ENCODE data around the gene LIPC. TPM values are rescaled to one million over a fixed set of nuclear protein-coding genes. Genes with fewer than 3 reads are reported as not detected.

Gene LIPC
- total and polyA plus RNA-seq, 2 donors (not counting 1 experiment from before 2014, with no cell fraction given) = 0.82 to 4.0 TPM

- Histone ChIP-seq H3K4me3 (replicated peaks in 1 of 4; ENCODE audit: control extremely low read depth in 1 of 4, insufficient read depth in 1 of 4, low read depth in 3 of 4, low read length in 4 of 4) (no peak overlapping the region), H3K27me3 (ENCODE audit: control insufficient read depth, insufficient read depth, low read length) (no peaks in the 10 kb centered on the region), H3K9me3 (ENCODE audit: control insufficient read depth, insufficient read depth, low read depth, low read length) (no peaks in the 10 kb centered on the region), H3K4me2 (ENCODE audit: extremely low read depth, insufficient read depth, low read length) (no peak overlapping the region), H3K79me2 (ENCODE audit: control insufficient read depth, insufficient read depth, low read length) (no peaks in the 10 kb centered on the region), H3K27ac (ENCODE audit: insufficient read depth, low read length) (no peak overlapping the region), H3K9ac (ENCODE audit: insufficient read depth, low read length) (no peak overlapping the region), H2AFZ (ENCODE audit: low read length) (no peak overlapping the region), H3K36me3 (ENCODE audit: control insufficient read depth, insufficient read depth, low read length) (no peaks in the 10 kb centered on the region), H4K20me1 (ENCODE audit: control insufficient read depth, extremely low read depth, insufficient read depth, low read length) (no peaks in the 10 kb centered on the region), H3K4me1 (ENCODE audit: control insufficient read depth, extremely low read depth, insufficient read depth, low read length) (peaks cover 5% of the 10 kb centered on the region)
- no peak for TF ChIP-seq EZH2 (IDR thresholded peaks at IDR 0.05; ENCODE audit: low read length, missing control alignments)
- no peak for TF ChIP-seq CTCF (conservative IDR thresholded peaks at IDR 0.05 in 1 of 2, IDR thresholded peaks at IDR 0.05 in 1 of 2; ENCODE audit: low read depth in 1 of 2, low read length in 2 of 2)
- no peak for DNase-seq (ENCODE audit: low read depth in 2 of 2)
These were observed 17.1 kb downstream of the LIPC start for GRCh38 chr15:58448906-58449305.

GRCh38 chr15:58451826-58452225 lies 20.0 kb downstream of the LIPC start:
- H3K4me3 ChIP-seq (replicated peaks in 1 of 4; ENCODE audit: control extremely low read depth in 1 of 4, insufficient read depth in 1 of 4, low read depth in 3 of 4, low read length in 4 of 4) = no peak overlapping the region
- peaks cover 2% of the 10 kb centered on the region for H3K4me1 ChIP-seq (ENCODE audit: control insufficient read depth, extremely low read depth, insufficient read depth, low read length)
- H3K36me3 ChIP-seq (ENCODE audit: control insufficient read depth, insufficient read depth, low read length) = no peaks in the 10 kb centered on the region
- no peaks in the 10 kb centered on the region for H3K27me3 ChIP-seq (ENCODE audit: control insufficient read depth, insufficient read depth, low read length)
- no peak for DNase-seq (ENCODE audit: low read depth in 2 of 2)
- TF ChIP-seq EZH2 (IDR thresholded peaks at IDR 0.05; ENCODE audit: low read length, missing control alignments) = no peak
- no peak for TF ChIP-seq CTCF (conservative IDR thresholded peaks at IDR 0.05 in 1 of 2, IDR thresholded peaks at IDR 0.05 in 1 of 2; ENCODE audit: low read depth in 1 of 2, low read length in 2 of 2)
- no peak overlapping the region for H3K9ac ChIP-seq (ENCODE audit: insufficient read depth, low read length)
- H3K4me2 ChIP-seq (ENCODE audit: extremely low read depth, insufficient read depth, low read length) = no peak overlapping the region
- H3K79me2 ChIP-seq (ENCODE audit: control insufficient read depth, insufficient read depth, low read length) = no peaks in the 10 kb centered on the region
- H2AFZ ChIP-seq (ENCODE audit: low read length) = no peak overlapping the region
- H4K20me1 ChIP-seq (ENCODE audit: control insufficient read depth, extremely low read depth, insufficient read depth, low read length) = no peaks in the 10 kb centered on the region
- H3K27ac ChIP-seq (ENCODE audit: insufficient read depth, low read length) = no peak overlapping the region
- no peaks in the 10 kb centered on the region for H3K9me3 ChIP-seq (ENCODE audit: control insufficient read depth, insufficient read depth, low read depth, low read length)

- Histone ChIP-seq H3K79me2 (ENCODE audit: control insufficient read depth, insufficient read depth, low read length) (no peaks in the 10 kb centered on the region), H3K4me1 (ENCODE audit: control insufficient read depth, extremely low read depth, insufficient read depth, low read length) (peaks cover 6% of the 10 kb centered on the region), H3K9ac (ENCODE audit: insufficient read depth, low read length) (no peak overlapping the region), H2AFZ (ENCODE audit: low read length) (no peak overlapping the region), H3K4me2 (ENCODE audit: extremely low read depth, insufficient read depth, low read length) (no peak overlapping the region), H3K27me3 (ENCODE audit: control insufficient read depth, insufficient read depth, low read length) (no peaks in the 10 kb centered on the region), H3K4me3 (replicated peaks in 1 of 4; ENCODE audit: control extremely low read depth in 1 of 4, insufficient read depth in 1 of 4, low read depth in 3 of 4, low read length in 4 of 4) (no peak overlapping the region), H3K9me3 (ENCODE audit: control insufficient read depth, insufficient read depth, low read depth, low read length) (no peaks in the 10 kb centered on the region), H4K20me1 (ENCODE audit: control insufficient read depth, extremely low read depth, insufficient read depth, low read length) (no peaks in the 10 kb centered on the region), H3K27ac (ENCODE audit: insufficient read depth, low read length) (no peak overlapping the region), H3K36me3 (ENCODE audit: control insufficient read depth, insufficient read depth, low read length) (no peaks in the 10 kb centered on the region)
- no peak for TF ChIP-seq EZH2 (IDR thresholded peaks at IDR 0.05; ENCODE audit: low read length, missing control alignments)
- no peak for TF ChIP-seq CTCF (conservative IDR thresholded peaks at IDR 0.05 in 1 of 2, IDR thresholded peaks at IDR 0.05 in 1 of 2; ENCODE audit: low read depth in 1 of 2, low read length in 2 of 2)
- DNase-seq (ENCODE audit: low read depth in 2 of 2) = no peak
These were observed 21.0 kb downstream of the LIPC start for GRCh38 chr15:58452775-58453174.
